ENCODE results near the gene SYMPK. TPM values are rescaled to one million over a fixed set of nuclear protein-coding genes. Genes with fewer than 3 reads are reported as not detected.
"Not testable (repeated sequence)": the region's sequence is repeated elsewhere in the genome, so short reads cannot be mapped to it uniquely, and the experiment has no call there.

The SYMPK gene
- total and polyA plus RNA-seq, 4 donors = 22.4 to 98.6 (median 50.9) TPM

DNA sequence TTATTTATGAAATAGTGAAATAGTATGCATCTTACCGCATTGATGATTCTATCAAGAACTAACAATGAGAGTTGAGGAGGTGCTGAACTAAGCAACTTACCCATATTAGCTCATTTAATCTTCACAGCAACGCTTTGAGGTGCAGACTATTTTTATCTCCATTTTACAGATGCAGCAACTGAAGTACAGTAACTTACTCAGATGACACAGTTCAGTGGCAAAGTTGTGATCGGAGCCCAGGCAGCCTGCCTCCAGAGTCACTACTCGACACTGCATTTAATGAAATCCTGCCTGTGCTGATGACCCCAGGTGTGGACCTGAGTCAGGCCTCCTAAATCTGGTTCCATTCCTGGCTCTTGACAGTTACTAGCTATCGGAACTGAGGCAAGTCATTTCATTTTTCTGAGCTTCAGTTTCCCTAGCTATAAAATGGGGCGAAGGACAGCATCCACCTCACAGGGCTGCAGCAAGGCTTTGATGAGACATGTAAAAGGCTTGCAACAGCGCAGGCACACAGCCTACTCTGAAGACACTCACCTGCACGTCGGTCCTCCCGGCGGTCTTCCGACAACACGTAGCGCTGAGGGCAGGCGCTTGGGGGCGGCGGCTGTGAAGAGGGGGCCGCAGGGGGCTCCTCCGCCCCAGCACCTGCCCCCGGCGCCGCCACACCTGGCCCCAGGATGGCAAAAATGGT, 37.9 kb upstream of the SYMPK start:
- no peaks in the 10 kb centered on the region for H3K9me3 ChIP-seq (ENCODE audit: control insufficient read depth, low read length)
- 60 to 66% methylated on average over 22 of the region's 22 CpGs for WGBS, 2 donors
- no peak overlapping the region for H3K27ac ChIP-seq (ENCODE audit: low read depth in 1 of 2, low read length in 2 of 2)
- no peaks in the 10 kb centered on the region for H3K36me3 ChIP-seq (ENCODE audit: control insufficient read depth in 1 of 2, insufficient read depth in 2 of 2, low read length in 1 of 2)
- DNase-seq (no peak), ATAC-seq (ENCODE audit: low FRiP score) (no peak)
- intact Hi-C loops (cut with DNase I) = no loop called here
- no peaks in the 10 kb centered on the region for H3K4me1 ChIP-seq (ENCODE audit: control insufficient read depth in 1 of 2, insufficient read depth in 2 of 2, low read length in 2 of 2)
- peak overlapping the region in 1 of 2 donors; percentile 68 for H3K4me3 ChIP-seq (ENCODE audit: low read length in 2 of 2)
- H3K27me3 ChIP-seq (ENCODE audit: control insufficient read depth in 1 of 2, insufficient read depth in 2 of 2, low read length in 1 of 2) = no peaks in the 10 kb centered on the region

DNA sequence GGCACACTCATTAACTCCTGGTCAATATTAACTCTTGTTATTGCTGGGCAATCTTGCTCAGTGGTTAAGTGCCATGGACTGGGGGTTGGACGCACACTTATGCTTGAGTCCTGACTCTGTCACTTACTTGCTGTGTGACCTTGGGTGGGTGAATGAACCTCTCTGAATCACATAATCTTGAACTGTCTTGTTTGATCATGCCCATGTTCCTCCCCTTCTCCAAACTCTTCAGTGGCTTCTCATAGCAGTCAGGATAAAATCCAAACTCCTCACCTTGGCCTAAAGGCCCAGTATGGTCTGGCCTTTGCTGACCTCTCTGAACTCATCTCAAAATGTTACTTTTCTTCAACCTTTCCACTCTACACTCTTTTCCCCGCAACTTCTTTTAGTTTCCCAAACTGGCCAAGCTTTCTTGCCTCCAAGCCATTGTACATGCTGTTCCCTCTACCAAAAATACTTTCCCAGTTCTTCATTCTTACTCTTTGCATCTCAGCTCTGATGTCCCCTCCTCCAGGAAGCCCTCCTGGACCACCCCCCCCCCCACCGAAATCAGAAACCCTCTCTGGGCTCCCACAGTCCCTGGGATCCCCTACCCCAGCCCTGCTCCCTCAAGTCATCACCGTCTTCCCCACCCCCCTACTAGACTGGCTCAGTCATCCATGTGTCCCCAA, 37.1 kb upstream of the SYMPK start:
- Histone ChIP-seq H3K27me3 (ENCODE audit: control insufficient read depth in 1 of 2, insufficient read depth in 2 of 2, low read length in 1 of 2) (no peaks in the 10 kb centered on the region), H3K9me3 (ENCODE audit: control insufficient read depth, low read length) (no peaks in the 10 kb centered on the region), H3K4me1 (ENCODE audit: control insufficient read depth in 1 of 2, insufficient read depth in 2 of 2, low read length in 2 of 2) (no peaks in the 10 kb centered on the region), H3K36me3 (ENCODE audit: control insufficient read depth in 1 of 2, insufficient read depth in 2 of 2, low read length in 1 of 2) (peaks cover 0 to 2% of the 10 kb centered on the region in 2 donors), H3K27ac (ENCODE audit: low read depth in 1 of 2, low read length in 2 of 2) (no peak overlapping the region), H3K4me3 (ENCODE audit: low read length in 2 of 2) (no peak overlapping the region)
- 95 to 96% methylated on average over 4 of the region's 4 CpGs for WGBS, 2 donors
- DNase-seq (no peak), ATAC-seq (ENCODE audit: low FRiP score) (no peak)
- intact Hi-C loops (cut with DNase I) = no loop called here

DNA sequence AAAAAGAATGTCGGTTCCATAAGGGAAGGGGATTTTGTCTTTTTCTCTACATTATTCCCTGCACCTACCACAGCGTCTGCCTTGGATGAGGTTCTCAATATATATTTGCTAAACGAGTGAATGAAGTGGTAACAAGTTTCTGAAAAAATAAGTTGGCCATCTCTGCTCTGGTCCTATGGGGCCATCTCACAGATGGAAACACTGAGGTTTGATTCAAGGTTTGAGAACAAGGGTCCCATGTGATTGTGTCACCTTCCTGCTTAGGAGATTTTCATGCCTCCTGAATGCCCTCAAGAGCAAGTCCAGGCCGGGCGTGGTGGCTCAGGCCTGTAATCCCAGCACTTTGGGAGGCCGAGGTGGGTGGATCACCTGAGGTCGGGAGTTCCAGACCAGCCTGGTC, 36.3 kb upstream of the SYMPK start:
- ATAC-seq (ENCODE audit: low FRiP score) (no peak), DNase-seq (no peak)
- Histone ChIP-seq H3K27ac (ENCODE audit: low read depth in 1 of 2, low read length in 2 of 2) (no peak overlapping the region), H3K36me3 (ENCODE audit: control insufficient read depth in 1 of 2, insufficient read depth in 2 of 2, low read length in 1 of 2) (peaks cover 0 to 2% of the 10 kb centered on the region in 2 donors), H3K4me1 (ENCODE audit: control insufficient read depth in 1 of 2, insufficient read depth in 2 of 2, low read length in 2 of 2) (no peaks in the 10 kb centered on the region), H3K27me3 (ENCODE audit: control insufficient read depth in 1 of 2, insufficient read depth in 2 of 2, low read length in 1 of 2) (no peaks in the 10 kb centered on the region), H3K4me3 (ENCODE audit: low read length in 2 of 2) (no peak overlapping the region), H3K9me3 (ENCODE audit: control insufficient read depth, low read length) (no peaks in the 10 kb centered on the region)
- intact Hi-C loops (cut with DNase I) = no loop called here
- WGBS, 2 donors = 95 to 96% methylated on average over 7 of the region's 7 CpGs

DNA sequence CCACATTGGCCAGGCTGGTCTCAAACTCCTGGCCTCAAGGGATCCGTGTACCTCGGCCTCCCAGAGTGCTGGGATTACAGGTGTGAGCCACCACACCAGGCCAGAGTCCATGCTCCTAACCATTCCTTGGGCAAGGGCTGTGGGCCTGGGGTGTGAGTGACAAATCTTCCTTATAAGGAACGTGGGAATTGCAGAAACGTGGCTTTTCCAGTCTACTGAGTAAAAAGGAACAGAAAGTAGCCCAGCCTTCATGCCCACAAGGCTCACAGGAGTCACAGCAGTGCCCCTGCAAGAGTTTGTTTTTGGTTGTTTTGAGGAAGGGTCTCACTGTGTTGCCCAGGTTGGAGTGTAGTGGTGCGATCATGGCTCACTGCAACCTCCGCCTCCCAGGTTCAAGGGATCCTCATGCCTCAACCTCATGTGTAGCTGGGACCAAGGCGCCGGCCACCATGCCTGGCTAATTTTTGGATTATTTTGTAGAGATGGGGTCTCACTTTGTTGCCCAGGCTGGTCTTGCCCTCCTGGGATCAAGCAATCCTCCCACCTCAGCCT, 34.4 kb upstream of the SYMPK start:
- H3K27me3 ChIP-seq (ENCODE audit: control insufficient read depth in 1 of 2, insufficient read depth in 2 of 2, low read length in 1 of 2) = no peaks in the 10 kb centered on the region
- ATAC-seq (ENCODE audit: low FRiP score) (no peak), DNase-seq (no peak)
- intact Hi-C loops (cut with DNase I) = no loop called here
- H3K9me3 ChIP-seq (ENCODE audit: control insufficient read depth, low read length) = no peaks in the 10 kb centered on the region
- WGBS, 2 donors = 91 to 92% methylated on average over 8 of the region's 8 CpGs
- no peaks in the 10 kb centered on the region for H3K4me1 ChIP-seq (ENCODE audit: control insufficient read depth in 1 of 2, insufficient read depth in 2 of 2, low read length in 2 of 2)
- H3K27ac ChIP-seq (ENCODE audit: low read depth in 1 of 2, low read length in 2 of 2) = no peak overlapping the region
- peaks cover 0 to 2% of the 10 kb centered on the region in 2 donors for H3K36me3 ChIP-seq (ENCODE audit: control insufficient read depth in 1 of 2, insufficient read depth in 2 of 2, low read length in 1 of 2)
- no peak overlapping the region for H3K4me3 ChIP-seq (ENCODE audit: low read length in 2 of 2)

DNA sequence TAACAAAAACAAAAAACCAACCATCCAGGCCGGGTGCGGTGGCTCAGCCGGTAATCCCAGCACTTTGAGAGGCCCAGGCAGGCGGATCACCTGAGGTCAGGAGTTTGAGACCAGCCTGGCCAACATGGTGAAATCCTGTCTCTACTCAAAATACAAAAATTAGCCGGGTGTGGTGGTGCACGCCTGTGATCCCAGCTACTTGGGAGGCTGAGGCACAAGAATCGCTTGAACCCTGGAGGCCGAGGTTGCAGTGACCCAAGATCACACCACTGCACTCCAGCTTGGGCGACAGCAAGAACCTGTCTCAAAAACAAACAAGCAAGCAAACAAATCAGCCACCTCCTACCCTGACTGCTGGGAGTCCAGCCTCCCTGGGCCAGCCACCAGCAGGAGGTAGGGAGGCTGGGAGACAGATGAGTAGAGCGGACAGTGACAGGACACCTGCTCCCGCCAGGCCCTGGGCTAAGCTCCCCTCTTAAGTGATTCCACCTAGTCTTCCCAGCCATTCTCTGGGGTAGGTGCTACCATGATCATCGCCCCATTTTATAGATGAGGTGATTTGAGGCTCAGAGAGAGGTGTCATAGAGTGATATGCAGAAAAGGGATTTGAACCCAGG, 33.1 kb upstream of the SYMPK start:
- WGBS, 2 donors = 95 to 96% methylated on average over 12 of the region's 12 CpGs
- H3K36me3 ChIP-seq (ENCODE audit: control insufficient read depth in 1 of 2, insufficient read depth in 2 of 2, low read length in 1 of 2); H3K4me1 ChIP-seq (ENCODE audit: control insufficient read depth in 1 of 2, insufficient read depth in 2 of 2, low read length in 2 of 2); DNase-seq; H3K27me3 ChIP-seq (ENCODE audit: control insufficient read depth in 1 of 2, insufficient read depth in 2 of 2, low read length in 1 of 2); H3K27ac ChIP-seq (ENCODE audit: low read depth in 1 of 2, low read length in 2 of 2); H3K4me3 ChIP-seq (ENCODE audit: low read length in 2 of 2); H3K9me3 ChIP-seq (ENCODE audit: control insufficient read depth, low read length); ATAC-seq (ENCODE audit: low FRiP score); intact Hi-C loops (cut with DNase I): not testable (repeated sequence)

DNA sequence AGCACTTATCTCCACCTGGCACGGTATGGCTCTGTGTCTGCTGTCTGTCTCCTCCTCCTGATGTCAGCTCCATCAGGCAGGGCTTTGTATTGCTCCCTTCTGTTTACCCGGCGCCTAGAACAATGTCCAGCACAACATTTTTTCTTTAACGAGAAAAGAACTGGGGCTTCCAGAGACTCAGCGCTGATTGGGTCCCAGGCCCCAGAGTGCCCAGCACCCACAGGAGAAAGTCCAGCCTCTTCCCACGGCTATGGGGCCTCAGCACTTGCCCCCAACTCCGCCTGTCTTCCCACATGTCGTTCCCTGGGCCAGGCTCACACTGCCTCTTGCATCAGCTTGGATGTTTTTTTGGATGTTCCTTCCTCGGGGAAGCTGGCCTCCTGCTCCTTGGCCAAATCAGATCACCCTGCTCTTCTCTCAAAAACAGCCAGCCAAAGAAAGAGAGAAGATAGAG, 32.6 kb upstream of the SYMPK start:
- Histone ChIP-seq H3K4me1 (ENCODE audit: control insufficient read depth in 1 of 2, insufficient read depth in 2 of 2, low read length in 2 of 2) (no peaks in the 10 kb centered on the region), H3K9me3 (ENCODE audit: control insufficient read depth, low read length) (no peaks in the 10 kb centered on the region), H3K4me3 (ENCODE audit: low read length in 2 of 2) (no peak overlapping the region), H3K27me3 (ENCODE audit: control insufficient read depth in 1 of 2, insufficient read depth in 2 of 2, low read length in 1 of 2) (no peaks in the 10 kb centered on the region), H3K27ac (ENCODE audit: low read depth in 1 of 2, low read length in 2 of 2) (no peak overlapping the region), H3K36me3 (ENCODE audit: control insufficient read depth in 1 of 2, insufficient read depth in 2 of 2, low read length in 1 of 2) (peaks cover 0 to 2% of the 10 kb centered on the region in 2 donors)
- WGBS, 2 donors = 86 to 89% methylated on average over 9 of the region's 9 CpGs
- intact Hi-C loops (cut with DNase I) = no loop called here
- peak; percentile 60 for ATAC-seq (ENCODE audit: low FRiP score)
- DNase-seq = no peak

DNA sequence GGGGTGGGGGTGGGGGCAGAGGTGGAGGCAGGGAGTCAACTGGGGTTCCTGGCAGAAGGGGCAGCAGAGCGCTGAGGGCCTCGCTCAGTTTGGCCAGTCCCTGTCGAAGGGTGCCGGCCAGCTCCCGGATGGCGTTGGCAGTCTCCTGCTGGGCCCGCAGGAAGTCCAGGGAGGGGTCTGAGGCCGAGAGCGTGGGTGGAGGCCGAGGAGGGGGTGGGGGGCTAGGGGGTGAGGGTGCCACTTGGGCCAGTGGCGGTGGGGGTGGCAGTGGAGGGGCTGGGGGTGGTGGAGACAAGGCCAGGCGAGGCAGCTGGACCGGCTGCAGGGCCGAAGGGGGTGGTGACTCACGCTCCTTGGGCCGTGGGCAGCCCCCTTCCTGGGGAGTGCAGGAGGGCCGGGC, 27.9 kb upstream of the SYMPK start:
- peaks cover 0 to 2% of the 10 kb centered on the region in 2 donors for H3K36me3 ChIP-seq (ENCODE audit: control insufficient read depth in 1 of 2, insufficient read depth in 2 of 2, low read length in 1 of 2)
- no peak overlapping the region for H3K27ac ChIP-seq (ENCODE audit: low read depth in 1 of 2, low read length in 2 of 2)
- no peaks in the 10 kb centered on the region for H3K27me3 ChIP-seq (ENCODE audit: control insufficient read depth in 1 of 2, insufficient read depth in 2 of 2, low read length in 1 of 2)
- H3K4me3 ChIP-seq (ENCODE audit: low read length in 2 of 2) = no peak overlapping the region
- no peak for DNase-seq
- ATAC-seq (ENCODE audit: low FRiP score) = no peak
- WGBS, 2 donors = 85 to 91% methylated on average over 14 to 17 of the region's 17 CpGs
- no peaks in the 10 kb centered on the region for H3K9me3 ChIP-seq (ENCODE audit: control insufficient read depth, low read length)
- intact Hi-C loops (cut with DNase I) = no loop called here
- H3K4me1 ChIP-seq (ENCODE audit: control insufficient read depth in 1 of 2, insufficient read depth in 2 of 2, low read length in 2 of 2) = no peaks in the 10 kb centered on the region

DNA sequence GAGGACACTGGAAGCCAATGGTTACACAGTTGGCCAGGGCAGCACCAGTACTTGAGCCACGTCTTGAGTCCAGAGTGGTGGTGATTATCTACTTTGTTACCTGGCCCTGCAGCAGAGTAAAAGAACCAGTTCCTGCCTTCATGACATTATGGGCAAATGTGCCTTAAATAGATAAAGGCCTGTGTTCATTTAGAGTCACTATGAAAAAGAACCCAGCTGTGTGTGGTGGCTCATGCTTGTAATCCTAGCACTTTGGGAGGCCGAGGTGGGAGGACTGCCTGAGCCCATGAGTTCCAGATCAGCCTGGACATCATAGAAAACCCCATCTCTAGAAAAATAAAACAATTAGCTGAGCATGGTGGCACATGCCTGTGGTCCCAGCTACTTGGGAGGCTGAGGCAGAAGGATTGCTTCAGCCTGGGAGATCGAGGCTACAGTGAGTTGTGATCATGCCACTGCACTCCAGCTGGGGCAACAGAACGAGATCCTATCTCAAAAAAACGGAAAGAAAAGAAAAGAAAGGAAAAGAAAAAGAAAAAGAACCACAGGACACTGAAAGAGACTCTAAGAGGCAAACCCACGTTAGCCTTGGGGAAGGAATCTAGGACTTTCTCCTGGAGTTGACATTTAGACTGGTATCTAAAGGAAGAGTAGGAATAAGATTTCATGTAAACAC, 26.4 kb upstream of the SYMPK start:
- Histone ChIP-seq H3K4me1 (ENCODE audit: control insufficient read depth in 1 of 2, insufficient read depth in 2 of 2, low read length in 2 of 2) (peaks cover 0 to 3% of the 10 kb centered on the region in 2 donors), H3K27ac (ENCODE audit: low read depth in 1 of 2, low read length in 2 of 2) (no peak overlapping the region), H3K27me3 (ENCODE audit: control insufficient read depth in 1 of 2, insufficient read depth in 2 of 2, low read length in 1 of 2) (no peaks in the 10 kb centered on the region), H3K4me3 (ENCODE audit: low read length in 2 of 2) (no peak overlapping the region), H3K36me3 (ENCODE audit: control insufficient read depth in 1 of 2, insufficient read depth in 2 of 2, low read length in 1 of 2) (no peaks in the 10 kb centered on the region), H3K9me3 (ENCODE audit: control insufficient read depth, low read length) (no peaks in the 10 kb centered on the region)
- ATAC-seq (ENCODE audit: low FRiP score) (no peak), DNase-seq (no peak)
- WGBS, 2 donors = 64 to 68% methylated on average over 6 of the region's 6 CpGs
- intact Hi-C loops (cut with DNase I) = no loop called here
